ENCODE measurements around the gene PIGV. TPM values are rescaled to one million over a fixed set of nuclear protein-coding genes. Genes with fewer than 3 reads are reported as not detected.

PIGV gene
- total and polyA plus RNA-seq, 2 donors (not counting 1 experiment from before 2014, with no cell fraction given) = 13.3 to 29.6 TPM

- TF ChIP-seq CTCF (conservative IDR thresholded peaks at IDR 0.05 in 1 of 2, IDR thresholded peaks at IDR 0.05 in 1 of 2; ENCODE audit: low read depth in 1 of 2, low read length in 2 of 2) = no peak
- TF ChIP-seq EZH2 (IDR thresholded peaks at IDR 0.05; ENCODE audit: low read length, missing control alignments) = no peak
- Histone ChIP-seq H3K9me3 (ENCODE audit: control insufficient read depth, insufficient read depth, low read depth, low read length) (no peaks in the 10 kb centered on the region), H3K4me2 (ENCODE audit: extremely low read depth, insufficient read depth, low read length) (no peak overlapping the region), H3K4me1 (ENCODE audit: control insufficient read depth, extremely low read depth, insufficient read depth, low read length) (no peaks in the 10 kb centered on the region), H3K9ac (ENCODE audit: insufficient read depth, low read length) (no peak overlapping the region), H3K27me3 (ENCODE audit: control insufficient read depth, insufficient read depth, low read length) (no peaks in the 10 kb centered on the region), H3K36me3 (ENCODE audit: control insufficient read depth, insufficient read depth, low read length) (peaks cover 22% of the 10 kb centered on the region), H2AFZ (ENCODE audit: low read length) (no peak overlapping the region), H4K20me1 (ENCODE audit: control insufficient read depth, extremely low read depth, insufficient read depth, low read length) (no peaks in the 10 kb centered on the region), H3K4me3 (replicated peaks in 1 of 4; ENCODE audit: control extremely low read depth in 1 of 4, insufficient read depth in 1 of 4, low read depth in 3 of 4, low read length in 4 of 4) (no peak overlapping the region), H3K27ac (ENCODE audit: insufficient read depth, low read length) (no peak overlapping the region), H3K79me2 (ENCODE audit: control insufficient read depth, insufficient read depth, low read length) (peaks cover 26% of the 10 kb centered on the region)
- no peak for DNase-seq (ENCODE audit: low read depth in 2 of 2)
Observed at GRCh38 chr1:26761217-26761616, 26.5 kb upstream of the PIGV start.

- peaks cover 26% of the 10 kb centered on the region for H3K4me1 ChIP-seq (ENCODE audit: control insufficient read depth, extremely low read depth, insufficient read depth, low read length)
- peaks cover 3% of the 10 kb centered on the region for H3K79me2 ChIP-seq (ENCODE audit: control insufficient read depth, insufficient read depth, low read length)
- no peak overlapping the region for H3K9ac ChIP-seq (ENCODE audit: insufficient read depth, low read length)
- no peak overlapping the region for H2AFZ ChIP-seq (ENCODE audit: low read length)
- H3K9me3 ChIP-seq (ENCODE audit: control insufficient read depth, insufficient read depth, low read depth, low read length) = no peaks in the 10 kb centered on the region
- H3K4me2 ChIP-seq (ENCODE audit: extremely low read depth, insufficient read depth, low read length) = no peak overlapping the region
- peaks cover 10% of the 10 kb centered on the region for H3K36me3 ChIP-seq (ENCODE audit: control insufficient read depth, insufficient read depth, low read length)
- TF ChIP-seq CTCF (conservative IDR thresholded peaks at IDR 0.05 in 1 of 2, IDR thresholded peaks at IDR 0.05 in 1 of 2; ENCODE audit: low read depth in 1 of 2, low read length in 2 of 2) = no peak
- TF ChIP-seq EZH2 (IDR thresholded peaks at IDR 0.05; ENCODE audit: low read length, missing control alignments) = no peak
- peak overlapping the region; percentile 11 for H3K27ac ChIP-seq (ENCODE audit: insufficient read depth, low read length)
- H3K27me3 ChIP-seq (ENCODE audit: control insufficient read depth, insufficient read depth, low read length) = no peaks in the 10 kb centered on the region
- no peak for DNase-seq (ENCODE audit: low read depth in 2 of 2)
- no peak overlapping the region for H3K4me3 ChIP-seq (replicated peaks in 1 of 4; ENCODE audit: control extremely low read depth in 1 of 4, insufficient read depth in 1 of 4, low read depth in 3 of 4, low read length in 4 of 4)
- no peaks in the 10 kb centered on the region for H4K20me1 ChIP-seq (ENCODE audit: control insufficient read depth, extremely low read depth, insufficient read depth, low read length)
Observed at GRCh38 chr1:26767714-26768113, 20.0 kb upstream of the PIGV start.

GRCh38 chr1:26768755-26769154 lies 19.0 kb upstream of the PIGV start:
- H3K4me1 ChIP-seq (ENCODE audit: control insufficient read depth, extremely low read depth, insufficient read depth, low read length) = peaks cover 34% of the 10 kb centered on the region
- peaks cover 13% of the 10 kb centered on the region for H3K36me3 ChIP-seq (ENCODE audit: control insufficient read depth, insufficient read depth, low read length)
- TF ChIP-seq EZH2 (IDR thresholded peaks at IDR 0.05; ENCODE audit: low read length, missing control alignments) = no peak
- TF ChIP-seq CTCF (conservative IDR thresholded peaks at IDR 0.05 in 1 of 2, IDR thresholded peaks at IDR 0.05 in 1 of 2; ENCODE audit: low read depth in 1 of 2, low read length in 2 of 2) = no peak
- no peak overlapping the region for H2AFZ ChIP-seq (ENCODE audit: low read length)
- no peak overlapping the region for H3K4me3 ChIP-seq (replicated peaks in 1 of 4; ENCODE audit: control extremely low read depth in 1 of 4, insufficient read depth in 1 of 4, low read depth in 3 of 4, low read length in 4 of 4)
- no peak overlapping the region for H3K4me2 ChIP-seq (ENCODE audit: extremely low read depth, insufficient read depth, low read length)
- H3K27ac ChIP-seq (ENCODE audit: insufficient read depth, low read length) = peak overlapping the region; percentile 35
- H3K27me3 ChIP-seq (ENCODE audit: control insufficient read depth, insufficient read depth, low read length) = no peaks in the 10 kb centered on the region
- DNase-seq (ENCODE audit: low read depth in 2 of 2) = peak; percentile 58 to 81
- no peaks in the 10 kb centered on the region for H3K9me3 ChIP-seq (ENCODE audit: control insufficient read depth, insufficient read depth, low read depth, low read length)
- no peaks in the 10 kb centered on the region for H4K20me1 ChIP-seq (ENCODE audit: control insufficient read depth, extremely low read depth, insufficient read depth, low read length)
- H3K79me2 ChIP-seq (ENCODE audit: control insufficient read depth, insufficient read depth, low read length) = peaks cover 3% of the 10 kb centered on the region
- no peak overlapping the region for H3K9ac ChIP-seq (ENCODE audit: insufficient read depth, low read length)

Data from fibroblast of lung (primary cell).